Omental fat pad (tissue), 4 donors: ENCODE data around the gene CCDC60. TPM values are rescaled to one million over a fixed set of nuclear protein-coding genes. Genes with fewer than 3 reads are reported as not detected.

Source experiments
- ATAC-seq: fragments of 150-250 bp; one replicate; pipeline ENCODE4 v1.9.1; 2016; ENCODE audit warnings: mild to moderate bottlenecking, moderate library complexity; ENCODE audit not compliant: low FRiP score
- DNase-seq: peaks from one replicate; pipeline ENCODE4 v3.0.0-alpha.2; 2019; ENCODE audit warnings: low spot score
- CTCF ChIP-seq, 3 donors: fragments of 450-650 bp; IDR thresholded peaks; one replicate each; pipeline ENCODE4 v1.5.1; 2016 to 2017; ENCODE audit warnings: antibody characterized with exemption in 3 of 3, mild to moderate bottlenecking in 3 of 3, moderate library complexity in 2 of 3
- total RNA-seq, 4 donors: library from RNA; depleted of rRNA; stranded (reverse); fragments of >200 nt; gene quantifications; one replicate each; pipeline ENCODE4 v1.1.0, GENCODE V29; 2016

Gene CCDC60
- total RNA-seq, 4 donors from 2014 or later = not detected

GRCh38 chr12:119574255-119574654 lies 239.7 kb downstream of the CCDC60 start:
- no peak for DNase-seq
- no peak for TF ChIP-seq CTCF (IDR thresholded peaks at IDR 0.05)
- ATAC-seq = no peak

GRCh38 chr12:119576118-119576810 lies 241.7 kb downstream of the CCDC60 start:
- ATAC-seq (no peak), DNase-seq (no peak)
- TF ChIP-seq CTCF (IDR thresholded peaks at IDR 0.05) = no peak

- DNase-seq (no peak), ATAC-seq (no peak)
- no peak for TF ChIP-seq CTCF (IDR thresholded peaks at IDR 0.05)
These were observed 242.4 kb downstream of the CCDC60 start for GRCh38 chr12:119576915-119577314.

GRCh38 chr12:119578112-119578511 lies 243.6 kb downstream of the CCDC60 start:
- DNase-seq (no peak), ATAC-seq (no peak)
- TF ChIP-seq CTCF (IDR thresholded peaks at IDR 0.05) = no peak

GRCh38 chr12:119589097-119589496 lies 254.6 kb downstream of the CCDC60 start:
- DNase-seq = no peak
- ATAC-seq = no peak
- no peak for TF ChIP-seq CTCF (IDR thresholded peaks at IDR 0.05)

- DNase-seq = no peak
- no peak for ATAC-seq
- no peak for TF ChIP-seq CTCF (IDR thresholded peaks at IDR 0.05)
These were observed 255.1 kb downstream of the CCDC60 start for GRCh38 chr12:119589634-119590033.

Other genes starting within 250 kb of the CCDC60 start
- 100 to 1,000 TPM in 2 of 4 donors, 10 to 100 TPM in 2; 32.7 to 136 (median 72.3) TPM for gene HSPB8, start 155.8 kb upstream of the CCDC60 start, total RNA-seq